Activated CD4-positive, alpha-beta T cell treated with anti-CD3 and anti-CD28 coated beads, Interleukin-2, amount 50 U/mL, for 1 hour (primary cell): Measurements from ENCODE around the gene RASD2.

Experiments
- DNase-seq: peaks from one replicate; pipeline ENCODE4 v3.0.0-alpha.2; 2020

Gene RASD2

DNA sequence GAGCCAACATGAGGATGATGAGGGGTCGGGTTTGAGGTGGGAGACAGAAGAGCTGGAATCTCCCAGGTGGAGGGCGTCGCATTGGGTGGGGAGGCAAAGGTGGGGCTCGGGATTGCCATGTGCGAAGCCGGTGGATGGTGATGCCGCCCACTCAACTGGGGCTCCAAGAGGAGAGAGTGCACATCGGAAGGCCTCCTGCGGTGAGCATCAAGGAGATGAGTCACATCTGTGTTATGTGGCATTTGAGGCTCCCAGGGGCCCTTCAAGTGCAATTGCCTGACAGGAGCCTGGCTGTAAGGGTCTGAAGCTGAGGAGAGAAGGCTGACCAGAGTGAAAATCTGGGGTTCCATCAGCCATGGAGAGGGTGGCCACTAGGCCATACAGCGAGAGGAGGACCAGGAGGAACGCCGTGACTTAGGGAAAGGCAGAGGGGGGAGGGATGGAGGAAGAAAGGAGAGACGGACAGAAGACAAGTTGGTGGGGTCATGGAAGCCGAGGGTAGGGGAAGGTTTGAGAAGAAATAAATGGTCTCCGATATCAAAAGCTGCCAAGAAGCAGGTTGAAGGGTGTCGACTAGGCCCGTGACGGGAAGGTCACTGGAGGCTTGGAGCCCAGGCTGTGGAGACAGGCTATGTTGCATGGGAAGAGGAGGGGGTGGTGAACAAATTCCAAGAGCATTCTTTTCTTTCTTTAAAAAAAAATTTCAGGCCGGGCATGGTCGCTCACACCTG is 21.3 kb downstream of the RASD2 start:
- DNase-seq = no peak

DNA sequence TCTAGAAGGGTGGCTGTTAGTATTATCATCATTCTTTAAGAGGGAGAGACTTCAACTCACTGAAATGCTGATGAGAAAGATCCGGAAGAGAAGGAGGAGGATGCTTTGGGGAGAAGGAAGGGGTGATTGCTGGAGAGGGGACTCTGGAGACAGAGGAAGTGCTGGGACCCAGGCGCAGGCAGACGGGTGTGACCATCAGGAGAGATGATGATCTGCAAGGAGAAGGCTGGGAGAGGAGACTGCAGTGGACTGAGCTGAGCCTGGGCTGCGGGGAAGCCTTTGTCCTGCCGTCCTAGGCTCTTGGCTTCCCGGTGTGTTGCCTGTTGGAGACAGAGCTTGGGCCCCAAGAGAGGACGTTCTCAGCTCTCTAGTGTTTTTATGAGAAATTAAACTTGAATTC is 22.6 kb downstream of the RASD2 start:
- no peak for DNase-seq

DNA sequence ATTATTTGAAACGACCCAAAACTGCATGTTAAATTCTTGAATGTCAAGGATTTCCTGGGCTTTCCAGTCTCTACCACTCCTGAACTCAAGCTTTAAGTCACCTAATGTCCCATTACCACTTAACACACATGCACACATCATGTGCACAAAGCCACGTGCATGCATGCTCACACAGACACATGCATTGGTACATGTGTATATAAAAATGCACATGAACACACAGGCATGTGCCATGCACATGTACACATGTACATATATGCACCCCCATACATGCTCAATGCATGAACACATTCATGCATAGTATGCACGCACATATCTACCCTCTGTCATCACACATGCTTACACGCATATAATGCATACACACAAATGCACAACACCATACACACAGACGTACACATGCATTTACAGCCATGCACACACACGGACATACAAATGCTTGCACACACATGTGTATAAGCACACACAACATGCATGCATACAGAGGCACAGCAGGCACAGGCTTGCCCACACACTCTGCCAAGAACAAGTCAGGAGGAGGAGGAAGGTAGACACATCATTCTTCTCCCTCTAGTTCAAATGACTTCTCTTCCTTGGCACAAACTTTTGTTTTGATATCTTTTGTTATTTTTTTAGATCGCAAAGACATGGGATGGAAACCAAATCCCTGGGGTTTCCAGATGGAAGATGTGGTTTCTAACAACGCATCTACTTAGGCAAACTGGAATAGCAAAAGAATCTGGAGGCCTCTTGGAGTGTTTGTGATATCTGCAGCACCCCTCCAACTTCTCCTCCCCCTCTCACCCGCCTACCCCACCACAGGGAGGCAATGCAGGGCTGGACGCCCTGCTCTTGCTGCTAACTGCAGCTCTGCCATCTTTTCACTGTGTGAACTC is 24.6 kb downstream of the RASD2 start:
- DNase-seq = no peak

DNA sequence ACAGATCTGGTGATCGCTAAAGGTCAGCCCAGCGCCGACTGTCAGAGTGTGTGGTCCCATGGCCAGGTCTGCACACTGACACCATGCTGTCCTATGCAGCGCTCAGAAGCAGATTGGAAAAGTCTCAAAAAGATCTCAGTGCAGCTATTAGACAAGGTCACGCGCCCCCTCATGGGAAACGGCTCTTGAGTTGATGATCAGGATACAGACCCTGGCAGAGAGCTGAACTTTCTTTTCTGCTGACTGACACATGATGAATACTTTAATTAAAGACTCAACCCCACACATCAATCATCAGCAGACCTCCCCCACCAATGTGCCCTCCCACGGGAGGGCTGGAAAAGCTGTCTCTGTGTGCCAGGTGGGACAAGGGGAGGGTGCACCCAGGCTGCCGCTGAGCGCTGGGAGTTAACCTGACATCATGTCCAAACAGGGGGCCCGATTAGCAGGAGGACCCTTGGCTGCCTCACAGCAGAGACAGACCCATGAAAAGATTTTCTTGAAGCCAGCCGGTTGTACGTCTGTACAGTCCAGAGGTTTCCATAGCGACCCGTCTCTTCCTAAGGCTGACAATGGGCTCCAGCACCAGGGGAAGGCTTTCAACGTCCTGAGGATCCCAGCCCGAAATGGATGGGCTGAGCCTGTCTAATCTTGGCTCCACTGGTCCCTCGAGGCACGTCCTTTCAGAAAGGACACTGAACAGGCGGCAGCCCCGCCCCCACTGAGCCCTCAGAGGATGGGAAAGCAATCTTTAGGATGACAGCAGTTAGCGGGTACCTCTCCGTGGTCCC is 26.9 kb downstream of the RASD2 start:
- DNase-seq = no peak

DNA sequence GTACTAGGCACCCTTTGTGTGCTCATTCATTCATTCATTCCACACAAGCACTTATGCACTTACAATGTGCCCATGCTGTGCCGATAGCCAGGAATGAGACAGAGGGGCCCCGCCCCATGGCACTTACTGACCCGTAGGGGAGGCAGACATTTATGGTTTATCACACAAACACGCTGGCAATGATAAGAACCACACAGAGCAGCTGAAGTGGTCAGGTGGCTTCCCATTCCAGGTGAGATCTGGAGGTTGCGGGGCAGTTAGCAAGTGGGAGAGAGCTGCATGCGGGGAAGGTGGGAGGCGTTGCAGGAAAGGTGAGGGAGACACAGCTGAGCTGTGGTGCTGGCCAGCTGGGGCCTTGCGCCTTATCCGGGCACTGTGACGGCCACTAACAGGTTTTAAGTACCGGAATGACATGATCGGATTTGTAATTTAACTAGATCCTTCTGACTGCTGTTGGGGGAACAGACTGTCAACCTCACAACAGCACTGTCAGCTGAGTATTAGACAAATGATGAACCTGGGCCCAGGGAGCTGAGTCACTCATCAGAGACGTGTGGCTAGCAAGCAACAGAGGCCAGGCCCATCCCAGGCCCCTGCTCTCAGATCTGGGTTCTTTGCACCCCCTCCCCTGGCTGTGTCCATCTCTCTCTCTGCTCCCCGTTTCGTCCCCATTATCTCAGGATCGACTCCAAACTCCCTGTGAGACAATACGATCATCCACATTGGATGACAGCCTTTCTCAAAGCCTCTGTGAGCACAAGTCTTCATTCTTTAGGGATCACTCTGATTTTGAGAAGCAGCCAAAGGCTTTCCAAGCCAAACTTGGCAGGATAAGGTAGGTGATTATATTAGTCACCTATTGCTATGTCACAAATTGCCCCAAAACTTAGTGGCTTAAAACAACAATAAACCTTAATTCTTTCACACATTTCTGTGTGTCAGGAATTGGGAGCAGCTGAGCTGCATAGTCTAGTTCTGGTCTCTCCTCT is 28.4 kb downstream of the RASD2 start:
- no peak for DNase-seq

DNA sequence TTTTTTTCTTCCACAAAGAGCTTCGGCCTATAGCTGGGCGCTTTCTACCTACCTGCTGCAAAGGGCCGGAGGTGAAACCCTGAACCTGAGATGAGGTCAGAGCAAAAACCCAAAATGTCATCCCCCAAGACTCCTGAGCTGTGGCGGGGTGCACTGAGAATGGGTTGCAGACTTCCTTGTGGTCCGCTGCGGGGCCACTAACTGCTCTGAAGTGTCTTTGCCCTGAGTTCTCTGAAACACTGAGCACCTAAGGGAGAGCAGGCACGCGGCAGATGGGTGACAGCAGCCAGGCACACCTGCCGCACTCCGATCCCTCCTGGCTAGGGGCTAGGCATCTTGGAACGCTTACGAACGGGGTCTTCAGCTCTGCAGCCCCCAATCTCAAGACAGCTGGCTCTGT is 29.3 kb downstream of the RASD2 start:
- no peak for DNase-seq

DNA sequence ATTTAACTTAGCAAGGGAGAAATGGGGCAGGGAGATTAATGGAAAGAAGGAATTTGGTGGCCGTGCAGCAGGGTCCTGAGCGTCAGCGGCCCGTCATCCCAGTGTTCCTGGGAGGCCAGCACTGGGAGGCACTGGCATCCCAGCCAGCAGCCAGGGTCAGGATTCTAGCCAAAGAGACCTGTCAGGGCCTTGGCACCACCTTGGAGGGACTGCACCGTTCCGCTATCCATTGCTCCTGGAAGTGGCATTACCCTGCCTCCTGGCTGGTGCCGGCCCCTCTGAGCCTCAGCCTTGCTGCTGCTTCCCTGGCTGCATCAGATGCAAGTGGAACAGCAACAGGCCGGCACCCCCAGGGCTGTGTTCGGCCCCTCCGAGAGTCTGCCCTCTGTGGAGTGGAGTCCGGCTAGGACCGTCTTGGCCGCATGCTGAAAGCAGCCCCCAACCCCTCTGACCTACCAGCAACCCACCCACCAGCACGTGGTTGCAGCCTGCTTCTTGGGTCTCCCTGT is 30.1 kb downstream of the RASD2 start:
- DNase-seq = no peak

DNA sequence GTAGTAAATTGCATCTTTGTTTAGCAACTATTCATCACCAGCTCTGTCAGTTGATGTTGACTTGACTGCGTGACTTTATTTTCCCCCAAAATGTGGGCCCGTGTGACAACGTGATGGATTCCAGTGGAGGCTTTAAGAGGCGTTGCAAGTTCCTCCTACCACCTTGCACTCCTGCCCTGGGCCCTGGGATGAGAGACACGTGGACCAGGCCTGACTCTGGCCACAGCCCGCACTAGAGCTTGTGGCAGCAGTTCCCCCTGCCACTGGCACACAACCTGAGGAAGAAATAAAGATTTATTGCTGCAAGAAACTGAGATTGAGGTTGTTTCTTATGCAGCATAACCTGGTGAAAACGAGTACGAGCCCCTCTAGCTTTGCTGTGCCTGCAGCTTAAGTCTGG is 31.9 kb downstream of the RASD2 start:
- DNase-seq = no peak

DNA sequence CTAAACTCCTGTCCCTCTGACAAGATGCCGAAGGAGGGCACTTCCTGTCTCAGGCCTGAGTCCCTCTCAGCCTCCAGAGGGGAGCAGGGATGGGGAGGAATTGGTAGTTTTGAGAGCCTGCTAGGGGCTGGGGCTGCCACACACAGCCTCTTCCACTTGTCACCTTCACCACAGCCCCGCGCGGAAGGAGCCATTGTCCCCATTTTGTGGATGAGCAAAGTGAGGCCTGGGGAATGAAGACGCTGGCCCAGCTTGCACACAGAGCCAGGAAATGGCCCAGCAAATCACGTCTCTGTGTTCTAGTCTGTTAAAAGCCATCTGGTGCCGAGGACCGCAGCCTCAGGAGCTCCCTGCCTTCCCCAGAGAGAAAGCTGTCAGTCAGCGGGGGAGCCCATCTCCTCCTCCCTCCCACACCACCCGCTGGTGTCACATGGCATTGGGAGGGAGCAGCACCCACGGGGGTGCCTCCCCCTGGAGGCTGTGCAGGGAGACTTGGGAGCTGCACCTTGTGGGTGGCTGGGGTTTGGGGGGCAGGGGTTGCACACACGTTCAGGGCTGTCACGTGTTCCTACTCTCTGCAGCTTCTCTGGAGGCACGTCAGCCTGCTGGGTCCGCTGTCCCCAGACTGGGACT is 34.6 kb downstream of the RASD2 start:
- no peak for DNase-seq

DNA sequence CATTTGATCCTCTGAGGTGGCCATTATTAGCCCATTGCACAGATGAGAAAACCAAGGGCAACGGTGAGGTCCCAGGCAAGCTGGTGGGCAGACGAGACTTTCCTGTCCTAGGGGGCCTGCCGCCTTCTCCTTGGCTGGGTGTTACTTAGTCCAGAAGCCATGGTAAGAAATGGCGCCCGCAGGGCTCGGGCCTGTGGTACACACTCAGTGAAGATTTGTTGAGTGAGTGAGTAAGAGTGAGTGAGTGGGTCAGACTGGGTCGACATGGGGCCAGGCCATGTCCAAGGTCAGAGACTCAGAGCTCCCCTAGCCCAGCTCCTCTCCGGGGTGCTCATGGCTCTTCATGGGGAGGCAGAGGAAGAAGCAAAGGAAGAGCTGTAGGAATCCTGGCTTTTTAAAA is 36.0 kb downstream of the RASD2 start:
- no peak for DNase-seq

DNA sequence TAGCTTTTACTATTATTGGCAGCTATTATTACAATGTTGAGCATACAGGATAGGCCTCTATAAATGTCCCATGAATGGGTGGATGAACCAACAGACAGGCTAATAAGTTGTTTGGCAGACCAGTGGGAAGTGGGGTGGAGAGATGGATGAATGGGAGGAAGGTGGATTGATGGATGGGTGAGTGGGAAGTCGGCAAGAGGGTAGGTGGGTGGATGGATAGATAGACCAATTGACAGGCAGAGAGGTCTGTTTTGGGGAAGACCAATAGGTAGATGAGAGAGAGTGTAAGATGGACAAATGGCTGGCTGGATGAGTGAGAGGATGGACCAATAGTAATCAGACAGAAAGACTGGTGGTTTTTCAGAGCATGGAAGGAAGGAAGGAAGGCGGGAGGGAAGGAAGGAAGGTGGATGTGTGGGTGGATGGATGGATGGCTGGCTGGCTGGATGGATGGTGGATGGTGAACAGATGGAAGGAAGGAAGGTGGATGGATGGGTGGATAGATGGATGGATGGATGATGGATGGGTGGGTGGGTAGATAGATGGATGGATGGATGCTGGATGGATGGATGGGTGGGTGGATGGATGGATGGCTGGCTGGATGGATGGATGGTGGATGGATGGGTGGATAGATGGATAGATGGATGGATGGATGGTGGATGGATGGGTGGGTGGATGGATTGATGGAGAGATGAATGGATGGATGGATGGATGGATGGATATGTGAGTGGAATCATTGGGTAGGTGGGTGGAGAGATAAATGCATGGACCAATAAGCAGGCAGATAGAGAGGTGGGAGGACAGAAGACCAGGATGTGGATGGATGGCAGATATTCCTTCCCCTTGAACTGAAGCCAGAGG is 37.4 kb downstream of the RASD2 start:
- DNase-seq = no peak

DNA sequence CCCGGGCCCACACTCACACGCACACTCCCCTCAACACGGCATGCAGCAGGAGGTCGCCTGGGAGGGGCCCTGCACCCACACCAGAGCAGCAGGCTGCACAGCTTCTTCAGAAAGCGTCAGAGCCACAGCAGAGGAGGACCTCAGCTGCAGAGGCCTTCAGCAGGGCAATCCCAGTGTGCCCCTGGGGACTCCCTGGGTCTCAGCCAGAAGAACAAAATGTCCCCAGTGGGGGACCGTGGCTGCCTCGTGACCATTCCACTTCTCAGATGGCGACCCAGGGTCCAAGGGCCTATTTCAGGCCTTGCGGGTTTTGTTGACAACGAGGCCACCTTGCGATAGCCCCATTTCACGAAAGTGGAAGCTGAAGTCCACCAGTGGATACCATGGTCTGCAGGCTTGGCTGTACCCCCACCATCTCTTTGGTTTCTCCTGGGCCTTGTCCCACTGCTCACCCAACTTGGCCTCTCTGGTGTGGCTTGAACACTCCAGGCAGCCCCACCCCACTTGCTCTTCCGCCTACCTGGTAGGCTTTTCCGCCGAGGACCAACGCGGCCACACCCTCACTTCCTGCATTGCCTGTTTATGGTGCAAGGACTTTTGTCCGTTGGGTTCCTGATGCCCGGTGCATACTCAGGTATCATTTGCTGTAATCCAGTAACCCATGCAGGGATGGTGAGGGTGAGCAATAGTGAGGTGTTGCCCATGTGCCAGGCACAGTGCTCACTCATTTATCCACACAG is 38.4 kb downstream of the RASD2 start:
- DNase-seq = no peak

DNA sequence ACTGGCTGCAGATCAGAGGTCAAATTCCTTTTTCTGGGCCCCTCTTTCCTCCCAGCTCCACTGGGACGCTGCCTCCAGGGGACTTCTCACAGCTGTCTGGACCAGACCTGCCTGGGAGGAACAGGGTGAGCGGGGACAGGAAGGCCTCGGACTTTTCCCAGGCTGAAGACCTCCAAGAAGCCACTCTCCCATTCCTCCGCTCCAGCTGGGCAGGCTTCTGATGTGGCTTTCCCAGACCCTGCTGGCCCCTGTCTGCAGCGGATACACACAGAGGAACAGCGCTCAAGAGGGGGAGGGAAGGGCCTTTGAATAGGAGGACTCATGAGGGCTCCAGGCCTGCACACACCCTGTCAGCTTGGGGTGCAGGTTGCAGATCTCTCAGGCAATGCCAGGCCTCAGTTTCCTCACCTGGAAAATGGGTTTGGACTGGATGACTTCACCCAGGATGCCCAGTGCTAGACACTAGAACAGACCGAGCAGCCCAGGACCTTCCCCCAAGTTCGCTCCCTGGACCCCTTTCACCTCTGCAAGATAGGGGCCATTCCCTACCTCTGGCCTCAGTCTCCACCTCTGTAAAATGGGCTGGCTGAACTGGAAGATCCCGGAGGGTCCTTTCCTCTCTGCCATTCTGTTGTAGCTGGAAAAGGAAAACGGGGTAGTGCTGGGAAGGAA is 39.9 kb downstream of the RASD2 start:
- DNase-seq = no peak

DNA sequence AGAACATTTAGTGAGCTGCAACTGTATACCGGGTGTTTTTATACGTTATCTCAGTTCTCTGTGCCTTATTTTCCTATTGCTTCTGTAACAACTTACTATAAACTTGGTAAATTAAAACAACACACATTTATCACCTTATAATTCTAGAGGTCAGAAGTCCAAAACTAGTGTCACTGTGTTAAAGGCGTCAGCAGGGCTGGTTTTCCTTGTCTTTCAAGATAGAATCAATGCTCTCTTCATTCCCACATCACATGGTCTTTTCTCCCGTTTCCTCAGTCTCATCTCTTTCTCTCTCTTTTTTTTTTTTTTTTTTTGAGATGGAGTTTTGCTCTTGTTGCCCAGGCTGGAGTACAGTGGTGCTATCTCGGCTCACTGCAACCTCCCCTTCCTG is 40.4 kb downstream of the RASD2 start:
- no peak for DNase-seq

DNA sequence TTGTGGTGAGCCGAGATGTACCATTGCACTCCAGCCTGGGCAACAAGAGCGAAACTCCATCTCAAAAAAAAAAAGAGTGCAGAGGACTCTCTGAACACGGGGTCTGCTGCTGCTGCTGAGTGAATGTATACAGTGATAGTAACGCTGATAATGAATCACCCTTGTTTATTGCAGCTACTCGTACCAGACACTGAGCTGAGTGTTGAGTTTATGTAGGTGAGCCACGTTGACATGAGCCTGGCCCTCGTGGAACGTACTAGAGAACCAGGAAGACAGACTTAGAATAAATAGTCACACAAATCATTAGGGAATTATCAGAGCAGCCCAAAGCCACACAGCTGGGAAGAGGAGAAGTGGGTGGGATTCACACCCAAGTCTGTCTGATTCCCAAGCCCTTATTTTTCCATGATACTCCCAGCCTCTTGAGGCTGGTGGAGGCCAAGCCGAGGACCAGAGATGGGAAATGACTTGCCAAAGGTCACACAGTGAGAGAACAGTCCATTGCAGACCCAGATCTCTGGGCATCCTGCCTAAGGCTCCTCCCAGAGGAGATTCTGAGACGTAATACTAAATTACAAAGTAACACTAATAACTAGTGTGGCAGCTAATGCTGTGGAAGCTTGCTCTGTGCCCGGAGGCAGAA is 41.7 kb downstream of the RASD2 start:
- DNase-seq = no peak

DNA sequence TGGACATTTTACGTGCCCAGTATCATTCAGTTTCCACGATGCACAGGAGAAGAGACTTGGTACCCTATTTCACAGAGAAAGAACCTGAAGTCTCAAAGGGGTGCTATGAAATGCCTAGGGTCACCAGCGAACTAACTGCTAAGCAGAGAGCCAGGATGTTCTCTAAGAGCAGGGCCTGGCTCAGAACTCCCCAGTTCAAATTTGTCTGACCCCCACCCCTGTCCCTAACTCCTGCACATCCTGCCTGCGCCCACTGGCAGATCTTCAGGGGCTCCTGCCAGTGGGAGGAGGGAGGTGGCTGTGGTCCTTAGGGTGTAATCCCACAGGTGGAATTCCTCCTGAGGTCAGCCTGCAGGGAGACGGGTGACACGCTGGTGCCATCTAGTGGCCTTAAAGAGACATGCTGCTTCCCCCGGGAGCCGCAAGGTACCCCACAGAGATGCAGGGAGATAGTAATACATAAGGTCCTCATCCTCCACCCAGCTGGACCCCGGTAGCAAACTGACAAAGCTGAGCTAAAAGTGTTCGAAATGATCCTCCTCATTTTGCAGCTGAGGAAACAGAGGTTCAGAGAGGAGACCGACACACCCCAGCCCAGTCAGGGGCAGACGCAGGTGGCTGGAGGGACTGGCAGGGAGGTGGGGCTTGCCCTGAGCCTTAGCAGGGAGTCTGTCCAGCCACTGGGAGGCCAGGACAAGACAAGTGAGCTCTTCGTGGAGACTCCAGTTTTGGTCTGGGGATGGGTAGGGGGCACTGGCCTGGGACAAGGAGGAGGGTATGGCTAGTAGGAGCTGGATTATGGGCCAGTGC is 42.4 kb downstream of the RASD2 start:
- DNase-seq = peak; percentile 47

DNA sequence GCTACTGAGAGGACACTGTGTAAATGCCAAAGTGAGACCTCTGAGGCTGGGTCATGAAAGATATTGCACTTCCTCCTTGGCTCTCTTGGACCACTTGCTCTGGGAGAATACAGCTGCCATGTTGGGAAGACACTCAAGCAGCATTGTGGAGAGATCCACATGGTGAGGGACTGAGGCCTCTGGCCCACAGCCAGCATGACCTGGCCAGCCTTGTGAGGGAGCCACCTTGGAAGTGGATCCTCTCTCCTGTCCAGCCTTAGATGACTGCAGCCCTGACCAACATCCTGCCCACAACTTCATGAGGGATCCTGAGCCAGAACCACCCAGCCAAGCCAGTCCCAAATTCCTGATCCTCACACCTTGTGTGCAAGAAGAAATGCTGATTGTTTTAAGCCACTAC is 46.1 kb downstream of the RASD2 start:
- DNase-seq = no peak

DNA sequence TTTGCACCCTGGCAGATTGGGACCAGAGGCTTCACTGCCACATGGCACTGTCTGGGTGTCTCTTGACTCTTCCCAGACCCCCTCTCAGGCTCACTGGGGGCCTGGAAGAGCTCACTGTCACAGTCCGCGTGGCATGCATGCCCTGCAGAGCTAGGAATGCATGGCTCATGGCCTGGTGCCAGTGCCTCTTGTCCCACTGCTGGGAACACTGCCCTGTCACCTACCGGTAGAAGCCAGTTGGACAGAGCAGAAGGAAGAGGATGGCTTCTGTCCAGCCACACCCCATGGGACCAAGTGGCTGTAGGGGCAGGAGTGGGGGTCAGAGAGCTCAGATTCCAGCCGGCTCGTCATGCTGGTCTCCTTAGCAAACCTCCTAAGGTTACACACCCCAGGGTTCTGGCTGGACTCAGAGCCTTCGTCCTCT is 46.8 kb downstream of the RASD2 start:
- no peak for DNase-seq
